Liver (tissue), 9 donors: ENCODE measurements around the gene NT5DC1. TPM values are rescaled to one million over a fixed set of nuclear protein-coding genes. Genes with fewer than 3 reads are reported as not detected.
"Not testable (repeated sequence)": the region's sequence is repeated elsewhere in the genome, so short reads cannot be mapped to it uniquely, and the experiment has no call there.

Experiments
- DNase-seq: peaks from one replicate; pipeline ENCODE4 v3.0.0-alpha.2; 2017; ENCODE audit warnings: low spot score
- H3K27ac ChIP-seq, 2 donors: one replicate each; pipeline ENCODE4 v1.7.0; 2013; ENCODE audit warnings: inconsistent platforms in 2 of 2, low read length in 2 of 2, control low read depth in 1 of 2, low read depth in 1 of 2, mild to moderate bottlenecking in 1 of 2
- H3K27me3 ChIP-seq, 4 donors: one replicate each; pipeline versions ENCODE4 v1.6.1 to v1.7.0; 2013; ENCODE audit warnings: low read length in 3 of 4, inconsistent platforms in 1 of 4, mild to moderate bottlenecking in 1 of 4, moderate library complexity in 1 of 4; ENCODE audit not compliant: control insufficient read depth in 4 of 4, insufficient read depth in 4 of 4
- H3K36me3 ChIP-seq, 4 donors: one replicate each; pipeline versions ENCODE4 v1.6.1 to v1.7.0; 2013; ENCODE audit warnings: low read length in 3 of 4, mild to moderate bottlenecking in 3 of 4, low read depth in 1 of 4, moderate library complexity in 1 of 4; ENCODE audit not compliant: control insufficient read depth in 4 of 4, insufficient read depth in 3 of 4
- H3K4me1 ChIP-seq, 4 donors: one replicate each; pipeline versions ENCODE4 v1.6.1 to v1.7.0; 2013; ENCODE audit warnings: low read length in 3 of 4, mild to moderate bottlenecking in 3 of 4, moderate library complexity in 1 of 4; ENCODE audit not compliant: control insufficient read depth in 4 of 4, insufficient read depth in 4 of 4
- H3K4me3 ChIP-seq, 3 donors: one replicate each; pipeline versions ENCODE4 v1.6.1 to v1.7.0; 2013; ENCODE audit warnings: low read length in 3 of 3, control low read depth in 1 of 3, low read depth in 1 of 3, mild to moderate bottlenecking in 1 of 3
- H3K9ac ChIP-seq, 2 donors: one replicate each; pipeline ENCODE4 v1.7.0; 2013; ENCODE audit warnings: low read length in 2 of 2, mild to moderate bottlenecking in 2 of 2, moderate library complexity in 2 of 2, control low read depth in 1 of 2, low read depth in 1 of 2
- H3K9me3 ChIP-seq, 4 donors: one replicate each; pipeline versions ENCODE4 v1.6.1 to v1.7.0; 2013; ENCODE audit warnings: low read length in 3 of 4; ENCODE audit not compliant: control insufficient read depth in 4 of 4
- ATF3 ChIP-seq: IDR thresholded peaks from 2 replicates; pipeline ENCODE4 v1.6.1; 2016; ENCODE audit warnings: antibody characterized with exemption
- EGR1 ChIP-seq, 2 donors: IDR thresholded peaks; 2 replicates each; pipeline ENCODE4 v1.6.1; 2016 to 2018; ENCODE audit warnings: antibody characterized with exemption in 2 of 2, low read depth in 2 of 2
- FOXA1 ChIP-seq: IDR thresholded peaks from 2 replicates; pipeline ENCODE4 v1.6.1; 2016; ENCODE audit warnings: antibody characterized with exemption
- FOXA2 ChIP-seq: IDR thresholded peaks from 2 replicates; pipeline ENCODE4 v1.6.1; 2016; ENCODE audit warnings: antibody characterized with exemption
- GABPA ChIP-seq, 2 donors: IDR thresholded peaks in 1 of 2; conservative IDR thresholded peaks in 1 of 2; 2 replicates each; pipeline ENCODE4 v1.6.1; 2016; ENCODE audit warnings: antibody characterized with exemption in 2 of 2, mild to moderate bottlenecking in 1 of 2, moderate library complexity in 1 of 2
- HNF4A ChIP-seq, 2 donors: conservative IDR thresholded peaks; 2 replicates each; pipeline ENCODE4 v1.6.1; 2016; ENCODE audit warnings: antibody characterized with exemption in 2 of 2, mild to moderate bottlenecking in 2 of 2
- HNF4G ChIP-seq: IDR thresholded peaks from 2 replicates; pipeline ENCODE4 v1.6.1; 2016; ENCODE audit warnings: antibody characterized with exemption
- JUND ChIP-seq, 2 donors: IDR thresholded peaks; 2 replicates each; pipeline ENCODE4 v1.6.1; 2016; ENCODE audit warnings: antibody characterized with exemption in 2 of 2
- NR2F2 ChIP-seq: IDR thresholded peaks from 2 replicates; pipeline ENCODE4 v1.6.1; 2016; ENCODE audit warnings: antibody characterized with exemption
- RAD21 ChIP-seq, 2 donors: IDR thresholded peaks; 2 replicates each; pipeline ENCODE4 v1.6.1; 2016; ENCODE audit warnings: antibody characterized with exemption in 2 of 2, mild to moderate bottlenecking in 2 of 2
- RXRA ChIP-seq, 2 donors: IDR thresholded peaks; 2 replicates each; pipeline ENCODE4 v1.6.1; 2017 to 2018; ENCODE audit warnings: antibody characterized with exemption in 2 of 2, mild to moderate bottlenecking in 1 of 2
- SP1 ChIP-seq: IDR thresholded peaks from 2 replicates; pipeline ENCODE4 v1.6.1; 2018; ENCODE audit warnings: antibody characterized with exemption, mild to moderate bottlenecking
- TAF1 ChIP-seq: conservative IDR thresholded peaks from 2 replicates; pipeline ENCODE4 v1.6.1; 2016; ENCODE audit warnings: antibody characterized with exemption, mild to moderate bottlenecking
- YY1 ChIP-seq: IDR thresholded peaks from 2 replicates; pipeline ENCODE4 v1.6.1; 2016; ENCODE audit warnings: antibody characterized with exemption, mild to moderate bottlenecking
- ZBTB33 ChIP-seq: IDR thresholded peaks from 2 replicates; pipeline ENCODE4 v1.6.1; 2016; ENCODE audit warnings: antibody characterized with exemption
- WGBS: extraction: QIAGEN DNeasy Blood & Tissue Kit; methylation state at CpG from one replicate; pipeline ENCODE4 v1.1.7; 2013; 5-methylcytosine and 5-hydroxymethylcytosine counted together
- polyA plus RNA-seq, 2 donors: library from polyadenylated mRNA; stranded (reverse) in 1 of 2; unstranded in 1 of 2; fragments of 200-250 nt in 1 of 2; fragments of >200 nt in 1 of 2; fragmentation: Nextera tagmentation in 1 of 2; extraction: Ambion mirVana in 1 of 2; gene quantifications; one replicate each; pipeline versions ENCODE4 v1.2.1 to v1.2.3, GENCODE V29; 2013 to 2015
- total RNA-seq, 2 donors: library from RNA; depleted of rRNA; stranded (reverse); fragments of >200 nt; gene quantifications; one replicate each; pipeline ENCODE4 v1.2.3, GENCODE V29; 2014
- TF ChIP-seq, protein P1 (sequence below): IDR thresholded peaks from 2 replicates; pipeline ENCODE4 v1.6.1; 2016; ENCODE audit warnings: antibody characterized with exemption
- TF ChIP-seq, protein P2 (sequence below): IDR thresholded peaks from 2 replicates; pipeline ENCODE4 v1.6.1; 2016; ENCODE audit warnings: antibody characterized with exemption, mild to moderate bottlenecking
- TF ChIP-seq, protein P3 (sequence below): fragments of 150-350 bp; IDR thresholded peaks from 2 replicates; pipeline ENCODE4 v1.5.1; 2017; ENCODE audit warnings: improper control_type of control experiment, low read depth, low read length; ENCODE audit not compliant: missing input control
- donor health status: healthy.
- donor health status: healthy.
- donor health status: healthy.
- donor health status: healthy.
- donor health status: healthy.

The NT5DC1 gene
- total and polyA plus RNA-seq, 4 donors: 10.4 to 31.4 (median 23.3) TPM

DNA sequence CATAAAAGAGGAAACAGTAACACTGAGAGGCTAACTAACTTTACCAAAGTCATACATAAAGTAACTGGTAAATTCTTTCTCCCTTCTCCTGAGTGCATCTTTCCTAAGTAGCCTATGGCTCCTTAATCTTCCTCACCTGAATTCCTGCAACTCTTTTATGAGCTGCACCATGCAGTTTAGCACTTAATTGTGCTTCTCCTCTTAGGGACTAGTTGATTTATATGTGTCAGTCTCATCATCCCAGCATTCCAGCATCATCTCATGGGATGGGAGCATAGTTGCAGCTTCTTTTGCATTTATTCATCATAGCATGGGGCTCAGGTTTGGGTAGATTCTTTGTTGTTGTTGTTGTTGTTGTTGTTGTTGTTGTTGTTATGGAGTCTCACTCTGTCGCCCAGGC lies 182.5 kb downstream of the NT5DC1 start:
- no peaks in the 10 kb centered on the region for H3K36me3 ChIP-seq
- DNase-seq: no peak
- H3K9ac ChIP-seq: no peak overlapping the region
- H3K4me1 ChIP-seq: peaks cover 3 to 26% (median 15%) of the 10 kb centered on the region in 4 donors
- no peaks in the 10 kb centered on the region for H3K27me3 ChIP-seq
- TF ChIP-seq FOXA1: no peak
- no peak for TF ChIP-seq JUND (IDR thresholded peaks at IDR 0.05)
- TF ChIP-seq FOXA2: no peak
- TF ChIP-seq YY1: no peak
- no peak for TF ChIP-seq HNF4G
- TF ChIP-seq TAF1: no peak
- no peak for TF ChIP-seq NR2F2
- TF ChIP-seq, protein P1, sequence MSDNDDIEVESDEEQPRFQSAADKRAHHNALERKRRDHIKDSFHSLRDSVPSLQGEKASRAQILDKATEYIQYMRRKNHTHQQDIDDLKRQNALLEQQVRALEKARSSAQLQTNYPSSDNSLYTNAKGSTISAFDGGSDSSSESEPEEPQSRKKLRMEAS: no peak
- TF ChIP-seq RXRA (IDR thresholded peaks at IDR 0.05): no peak
- TF ChIP-seq SP1: no peak
- TF ChIP-seq, protein P2, sequence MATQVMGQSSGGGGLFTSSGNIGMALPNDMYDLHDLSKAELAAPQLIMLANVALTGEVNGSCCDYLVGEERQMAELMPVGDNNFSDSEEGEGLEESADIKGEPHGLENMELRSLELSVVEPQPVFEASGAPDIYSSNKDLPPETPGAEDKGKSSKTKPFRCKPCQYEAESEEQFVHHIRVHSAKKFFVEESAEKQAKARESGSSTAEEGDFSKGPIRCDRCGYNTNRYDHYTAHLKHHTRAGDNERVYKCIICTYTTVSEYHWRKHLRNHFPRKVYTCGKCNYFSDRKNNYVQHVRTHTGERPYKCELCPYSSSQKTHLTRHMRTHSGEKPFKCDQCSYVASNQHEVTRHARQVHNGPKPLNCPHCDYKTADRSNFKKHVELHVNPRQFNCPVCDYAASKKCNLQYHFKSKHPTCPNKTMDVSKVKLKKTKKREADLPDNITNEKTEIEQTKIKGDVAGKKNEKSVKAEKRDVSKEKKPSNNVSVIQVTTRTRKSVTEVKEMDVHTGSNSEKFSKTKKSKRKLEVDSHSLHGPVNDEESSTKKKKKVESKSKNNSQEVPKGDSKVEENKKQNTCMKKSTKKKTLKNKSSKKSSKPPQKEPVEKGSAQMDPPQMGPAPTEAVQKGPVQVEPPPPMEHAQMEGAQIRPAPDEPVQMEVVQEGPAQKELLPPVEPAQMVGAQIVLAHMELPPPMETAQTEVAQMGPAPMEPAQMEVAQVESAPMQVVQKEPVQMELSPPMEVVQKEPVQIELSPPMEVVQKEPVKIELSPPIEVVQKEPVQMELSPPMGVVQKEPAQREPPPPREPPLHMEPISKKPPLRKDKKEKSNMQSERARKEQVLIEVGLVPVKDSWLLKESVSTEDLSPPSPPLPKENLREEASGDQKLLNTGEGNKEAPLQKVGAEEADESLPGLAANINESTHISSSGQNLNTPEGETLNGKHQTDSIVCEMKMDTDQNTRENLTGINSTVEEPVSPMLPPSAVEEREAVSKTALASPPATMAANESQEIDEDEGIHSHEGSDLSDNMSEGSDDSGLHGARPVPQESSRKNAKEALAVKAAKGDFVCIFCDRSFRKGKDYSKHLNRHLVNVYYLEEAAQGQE: no peak
- TF ChIP-seq, protein P3, sequence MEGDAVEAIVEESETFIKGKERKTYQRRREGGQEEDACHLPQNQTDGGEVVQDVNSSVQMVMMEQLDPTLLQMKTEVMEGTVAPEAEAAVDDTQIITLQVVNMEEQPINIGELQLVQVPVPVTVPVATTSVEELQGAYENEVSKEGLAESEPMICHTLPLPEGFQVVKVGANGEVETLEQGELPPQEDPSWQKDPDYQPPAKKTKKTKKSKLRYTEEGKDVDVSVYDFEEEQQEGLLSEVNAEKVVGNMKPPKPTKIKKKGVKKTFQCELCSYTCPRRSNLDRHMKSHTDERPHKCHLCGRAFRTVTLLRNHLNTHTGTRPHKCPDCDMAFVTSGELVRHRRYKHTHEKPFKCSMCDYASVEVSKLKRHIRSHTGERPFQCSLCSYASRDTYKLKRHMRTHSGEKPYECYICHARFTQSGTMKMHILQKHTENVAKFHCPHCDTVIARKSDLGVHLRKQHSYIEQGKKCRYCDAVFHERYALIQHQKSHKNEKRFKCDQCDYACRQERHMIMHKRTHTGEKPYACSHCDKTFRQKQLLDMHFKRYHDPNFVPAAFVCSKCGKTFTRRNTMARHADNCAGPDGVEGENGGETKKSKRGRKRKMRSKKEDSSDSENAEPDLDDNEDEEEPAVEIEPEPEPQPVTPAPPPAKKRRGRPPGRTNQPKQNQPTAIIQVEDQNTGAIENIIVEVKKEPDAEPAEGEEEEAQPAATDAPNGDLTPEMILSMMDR: no peak
- no peak for TF ChIP-seq EGR1 (IDR thresholded peaks at IDR 0.05; ENCODE audit: low read depth in 2 of 2)
- no peak for TF ChIP-seq ATF3
- no peak for TF ChIP-seq ZBTB33
- TF ChIP-seq GABPA (IDR thresholded peaks at IDR 0.05 in 1 of 2, conservative IDR thresholded peaks at IDR 0.05 in 1 of 2): no peak
- no peak for TF ChIP-seq HNF4A (conservative IDR thresholded peaks at IDR 0.05)
- no peak for TF ChIP-seq RAD21 (IDR thresholded peaks at IDR 0.05)
- H3K4me3 ChIP-seq: no peak overlapping the region
- 89% methylated on average over 1 of the region's 1 CpG for WGBS
- H3K27ac ChIP-seq: no peak overlapping the region
- no peaks in the 10 kb centered on the region for H3K9me3 ChIP-seq

DNA sequence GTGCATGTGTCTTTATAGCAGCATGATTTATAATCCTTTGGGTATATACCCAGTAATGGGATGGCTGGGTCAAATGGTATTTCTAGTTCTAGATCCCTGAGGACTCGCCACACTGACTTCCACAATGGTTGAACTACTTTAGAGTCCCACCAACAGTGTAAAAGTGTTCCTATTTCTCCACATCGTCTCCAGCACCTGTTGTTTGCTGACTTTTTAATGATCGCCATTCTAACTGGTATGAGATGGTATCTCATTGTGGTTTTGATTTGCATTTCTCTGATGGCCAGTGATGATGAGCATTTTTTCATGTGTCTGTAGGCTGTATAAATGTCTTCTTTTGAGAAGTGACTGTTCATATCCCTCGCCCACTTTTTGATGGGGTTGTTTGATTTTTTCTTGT lies 184.3 kb downstream of the NT5DC1 start:
- H3K9me3 ChIP-seq, DNase-seq, H3K9ac ChIP-seq, H3K36me3 ChIP-seq, H3K4me3 ChIP-seq, H3K27me3 ChIP-seq, H3K27ac ChIP-seq: not testable (repeated sequence)
- 96% methylated on average over 4 of the region's 4 CpGs for WGBS
- H3K4me1 ChIP-seq: peaks cover 0 to 16% (median 8%) of the 10 kb centered on the region in 4 donors
